RWPE1 (cell line): Measurements from ENCODE around the gene SPAST.
A peak's percentile ranks its signal among the peaks of the same experiment; 100 is the strongest.
"Not testable (repeated sequence)": the region's sequence is repeated elsewhere in the genome, so short reads cannot be mapped to it uniquely, and the experiment has no call there.

Experiments
- CTCF ChIA-PET: fragments of 350-600 bp; sonication (Branson Sonifier 250); formaldehyde crosslinking; extraction: SDS; loops from one replicate; lab custom pipeline; 2021; lab: Yijun Ruan, JAX
- POLR2A ChIA-PET: fragments of 400-600 bp; formaldehyde crosslinking; extraction: SDS; loops from one replicate; lab custom pipeline; 2020; ENCODE audit warnings: antibody characterized with exemption; ENCODE audit not compliant: low non-redundant PET; lab: Yijun Ruan, JAX
- DNase-seq: peaks from one replicate; pipeline ENCODE4 v3.0.0; 2012; ENCODE audit warnings: low spot score
- H3K27ac ChIP-seq: fragments of 450-650 bp; 2 replicates; pipeline ENCODE4 v1.5.1; 2017
- TF ChIP-seq, protein P1 (sequence below): fragments of 450-650 bp; conservative IDR thresholded peaks from 2 replicates; pipeline ENCODE4 v1.5.1; 2017; ENCODE audit warnings: low read depth, mild to moderate bottlenecking

SPAST gene

GRCh38 chr2:32161296-32161695 is 97.9 kb downstream of the SPAST start:
- H3K27ac ChIP-seq = no peak overlapping the region
- TF ChIP-seq, protein P1, sequence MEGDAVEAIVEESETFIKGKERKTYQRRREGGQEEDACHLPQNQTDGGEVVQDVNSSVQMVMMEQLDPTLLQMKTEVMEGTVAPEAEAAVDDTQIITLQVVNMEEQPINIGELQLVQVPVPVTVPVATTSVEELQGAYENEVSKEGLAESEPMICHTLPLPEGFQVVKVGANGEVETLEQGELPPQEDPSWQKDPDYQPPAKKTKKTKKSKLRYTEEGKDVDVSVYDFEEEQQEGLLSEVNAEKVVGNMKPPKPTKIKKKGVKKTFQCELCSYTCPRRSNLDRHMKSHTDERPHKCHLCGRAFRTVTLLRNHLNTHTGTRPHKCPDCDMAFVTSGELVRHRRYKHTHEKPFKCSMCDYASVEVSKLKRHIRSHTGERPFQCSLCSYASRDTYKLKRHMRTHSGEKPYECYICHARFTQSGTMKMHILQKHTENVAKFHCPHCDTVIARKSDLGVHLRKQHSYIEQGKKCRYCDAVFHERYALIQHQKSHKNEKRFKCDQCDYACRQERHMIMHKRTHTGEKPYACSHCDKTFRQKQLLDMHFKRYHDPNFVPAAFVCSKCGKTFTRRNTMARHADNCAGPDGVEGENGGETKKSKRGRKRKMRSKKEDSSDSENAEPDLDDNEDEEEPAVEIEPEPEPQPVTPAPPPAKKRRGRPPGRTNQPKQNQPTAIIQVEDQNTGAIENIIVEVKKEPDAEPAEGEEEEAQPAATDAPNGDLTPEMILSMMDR = no peak
- ChIA-PET CTCF (interaction anchor here (0.5 kb wide), 2 partner anchors 10 to 186 kb away, joined by 3 read pairs; no protein-coding TSS in a partner anchor), POLR2A (no interaction called here)
- no peak for DNase-seq

DNA sequence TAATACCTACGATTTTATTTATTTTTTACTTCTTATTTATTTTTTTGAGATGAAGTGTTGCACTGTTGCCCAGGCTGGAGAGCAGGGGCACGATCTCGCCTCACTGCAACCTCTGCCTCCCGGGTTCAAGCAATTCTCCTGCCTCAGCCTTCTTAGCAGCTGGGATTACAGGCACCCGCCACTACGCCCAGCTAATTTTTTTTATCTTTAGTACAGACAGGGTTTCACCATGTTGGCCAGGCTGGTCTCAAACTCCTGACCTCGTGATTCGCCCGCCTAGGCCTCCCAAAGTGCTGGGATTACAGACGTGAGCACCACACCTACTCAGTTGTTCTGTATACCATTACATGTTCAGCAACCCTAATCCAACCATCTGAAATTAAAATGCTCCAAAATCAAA is 100.9 kb downstream of the SPAST start:
- DNase-seq, H3K27ac ChIP-seq, CTCF ChIA-PET, POLR2A ChIA-PET: not testable (repeated sequence)

DNA sequence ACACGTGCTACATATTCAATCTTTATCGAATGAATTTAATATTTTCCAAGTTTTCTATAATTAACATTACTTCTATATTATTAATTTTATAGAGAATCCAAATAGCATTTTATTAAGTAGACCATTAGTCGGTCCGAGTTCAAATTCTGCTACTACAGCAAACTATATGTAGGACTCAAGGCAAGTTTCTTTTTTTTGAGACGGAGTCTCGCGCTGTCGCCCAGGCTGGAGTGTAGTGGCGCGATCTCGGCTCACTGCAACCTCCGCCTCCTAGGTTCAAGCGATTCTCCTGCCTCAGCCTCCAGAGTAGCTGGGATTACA is 101.6 kb downstream of the SPAST start:
- POLR2A ChIA-PET = interaction anchor here (1.2 kb wide), 1 partner anchor 102 kb away, joined by 9 read pairs; the partner anchor contains the start of gene SPAST
- DNase-seq, CTCF ChIA-PET: not testable (repeated sequence)
- H3K27ac ChIP-seq = peak overlapping the region; percentile 91

- DNase-seq = no peak
- TF ChIP-seq, protein P1 = no peak
- ChIA-PET POLR2A (interaction anchor here (0.5 to 1.2 kb wide), 5 partner anchors 101 to 287 kb away, joined by 3 to 9 read pairs (median 3); partner anchors contain the start of genes DPY30 and SPAST), CTCF (interaction anchor here (0.9 kb wide), 1 partner anchor 10 kb away, joined by 3 read pairs; no protein-coding TSS in a partner anchor)
- H3K27ac ChIP-seq = peak overlapping the region; percentile 91
Measured at GRCh38 chr2:32166115-32166574, 102.8 kb downstream of the SPAST start.

- POLR2A ChIA-PET = no interaction called here
- H3K27ac ChIP-seq = no peak overlapping the region
- CTCF ChIA-PET = no interaction called here
- TF ChIP-seq, protein P1 = no peak
- DNase-seq = no peak
Measured at GRCh38 chr2:32168513-32168912, 105.2 kb downstream of the SPAST start.

DNA sequence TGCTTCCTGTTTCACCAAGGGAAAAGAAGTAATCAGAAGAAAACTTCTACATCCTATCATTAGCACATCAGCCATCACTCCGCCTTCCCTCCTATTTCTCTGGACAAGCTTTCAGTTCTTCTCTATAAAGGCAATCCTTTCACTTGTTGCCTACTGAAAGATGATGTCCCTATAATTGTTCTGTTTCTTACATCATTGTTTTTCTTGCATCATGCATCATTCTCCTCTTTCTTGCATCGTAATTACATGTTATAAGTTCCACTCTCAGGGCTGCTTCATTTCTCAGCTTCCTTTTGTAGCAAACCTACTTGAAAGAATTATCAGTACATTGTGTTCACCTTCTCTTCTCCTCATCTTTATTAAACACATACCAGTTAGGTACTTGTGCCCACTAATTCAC is 109.5 kb downstream of the SPAST start:
- TF ChIP-seq, protein P1 = no peak
- ChIA-PET CTCF (interaction anchor here (0.6 kb wide), 1 partner anchor 23 kb away, joined by 5 read pairs; no protein-coding TSS in a partner anchor), POLR2A (no interaction called here)
- DNase-seq = no peak
- no peak overlapping the region for H3K27ac ChIP-seq

- no peak overlapping the region for H3K27ac ChIP-seq
- no peak for DNase-seq
- TF ChIP-seq, protein P1 = no peak
- POLR2A ChIA-PET = no interaction called here
- CTCF ChIA-PET = interaction anchor here (0.5 to 0.7 kb wide), 2 partner anchors 10 to 1126 kb away, joined by 4 read pairs; no protein-coding TSS in a partner anchor
Measured at GRCh38 chr2:32182667-32183066, 119.3 kb downstream of the SPAST start.
